ENCODE data around the gene OXA1L.
"Not testable (repeated sequence)": the region's sequence is repeated elsewhere in the genome, so short reads cannot be mapped to it uniquely, and the experiment has no call there.

OXA1L gene

DNA sequence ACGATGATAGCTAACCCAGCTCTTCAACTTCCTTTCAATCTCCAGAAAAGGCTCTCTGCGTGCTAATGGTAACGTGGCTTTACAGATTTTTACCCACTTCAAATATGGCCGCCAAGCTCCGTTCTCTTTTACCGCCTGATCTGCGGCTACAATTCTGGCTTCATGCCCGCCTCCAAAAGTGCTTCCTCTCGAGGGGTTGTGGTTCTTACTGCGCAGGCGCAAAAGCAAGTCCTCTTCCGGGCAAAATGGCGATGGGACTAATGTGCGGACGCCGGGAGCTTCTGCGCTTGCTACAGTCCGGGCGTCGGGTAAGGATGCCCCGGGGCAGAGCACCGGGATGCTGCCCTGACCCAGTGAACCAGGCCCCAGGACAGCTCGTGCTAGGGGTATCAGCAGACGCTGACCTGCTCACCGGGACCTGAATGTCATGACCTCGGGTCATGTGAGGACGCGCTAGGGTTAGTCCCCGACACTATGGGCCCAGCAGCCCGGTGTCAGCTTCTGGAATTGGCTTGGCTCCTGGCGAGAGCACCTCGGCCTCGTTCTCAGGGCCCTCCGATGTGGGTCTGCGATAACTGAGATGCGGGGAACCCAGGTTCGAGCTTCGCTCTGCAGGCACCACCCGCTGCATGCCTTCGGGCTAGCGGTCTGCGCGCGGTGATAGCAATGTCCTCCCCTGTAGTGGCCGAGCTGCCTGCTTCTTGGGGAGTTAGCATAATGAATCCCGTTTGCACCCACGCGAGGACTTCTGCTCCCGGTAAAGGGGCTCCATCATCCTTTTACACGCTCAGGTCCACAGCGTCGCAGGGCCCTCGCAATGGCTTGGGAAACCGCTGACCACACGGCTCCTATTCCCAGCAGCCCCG lies at the start of gene OXA1L:
Gene OXA1L, plus strand, starts transcription at position 232 of the 866 bp plus-strand sequence. Its CDS starts 14 bp downstream, at position 246.
- peak; percentile 98 for DNase-seq

DNA sequence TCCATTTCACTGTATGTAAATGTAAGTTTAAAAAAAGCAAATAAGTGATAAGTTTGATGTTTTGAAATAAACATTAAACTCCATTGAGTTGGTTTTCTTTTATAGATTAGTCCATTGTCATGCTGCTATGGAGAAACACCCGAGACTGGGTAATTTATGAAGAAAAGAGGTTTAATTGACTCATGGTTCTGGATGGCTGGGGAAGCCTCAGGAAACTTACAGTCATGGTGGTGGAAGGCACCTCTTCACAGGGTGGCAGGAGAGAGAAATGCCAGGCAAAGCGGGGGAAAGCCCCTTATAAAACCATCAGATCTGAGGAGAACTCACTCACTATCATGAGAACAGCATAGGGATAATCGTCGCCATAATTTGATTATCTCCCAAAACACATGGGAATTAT lies 48.4 kb upstream of the OXA1L start:
- no peak for DNase-seq

DNA sequence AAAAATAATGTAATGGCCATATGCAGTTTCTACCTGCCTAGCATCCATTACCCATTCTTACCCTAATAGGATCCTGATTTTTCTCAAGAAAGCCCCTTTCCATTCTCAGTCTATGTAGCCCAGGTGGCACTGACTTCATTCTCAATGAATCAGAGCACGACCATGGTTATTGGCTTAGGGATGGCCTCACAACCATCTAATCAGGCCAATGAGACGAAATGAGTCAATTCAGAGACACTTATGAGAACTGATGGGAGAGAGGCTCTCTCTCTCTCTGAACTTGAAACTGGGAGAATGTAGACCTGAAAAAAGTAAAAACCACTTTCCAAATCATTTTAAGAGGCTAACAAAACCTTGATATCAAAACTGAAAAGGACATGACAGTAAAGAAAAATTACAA lies 45.3 kb upstream of the OXA1L start:
- peak; percentile 7 for DNase-seq

DNA sequence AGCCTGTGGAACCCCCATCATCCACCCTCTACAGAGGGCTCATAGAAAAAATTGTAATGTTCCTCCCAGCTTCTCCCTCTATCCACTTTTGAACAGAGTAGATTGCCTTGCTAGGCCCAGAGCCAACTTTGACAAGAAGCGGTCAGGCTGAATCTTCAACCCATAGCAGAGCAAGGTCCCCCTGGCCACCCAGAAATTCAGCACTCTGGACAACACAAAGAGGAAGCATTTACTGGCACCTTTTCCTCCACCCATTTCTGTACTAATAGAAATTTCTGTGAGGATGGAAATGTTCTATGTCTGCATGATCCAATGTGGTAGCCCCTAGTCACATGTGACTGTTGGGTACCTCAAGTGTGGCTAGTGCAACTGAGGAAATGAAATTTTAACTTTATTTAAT lies 42.7 kb upstream of the OXA1L start:
- DNase-seq: no peak

DNA sequence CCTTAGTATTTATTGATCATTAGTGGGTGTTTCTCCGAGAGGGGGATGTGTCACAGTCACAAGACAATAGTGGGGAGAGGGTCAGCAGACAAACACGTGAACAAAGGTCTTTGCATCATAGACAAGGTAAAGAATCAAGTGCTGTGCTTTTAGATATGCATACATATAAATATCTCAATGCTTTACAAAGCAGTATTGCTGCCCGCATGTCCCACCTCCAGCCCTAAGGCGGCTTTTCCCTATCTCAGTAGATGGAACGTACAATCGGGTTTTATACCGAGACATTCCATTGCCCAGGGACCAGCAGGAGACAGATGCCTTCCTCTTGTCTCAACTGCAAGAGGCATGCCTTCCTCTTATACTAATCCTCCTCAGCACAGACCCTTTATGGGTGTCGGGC lies 41.6 kb upstream of the OXA1L start:
- DNase-seq: not testable (repeated sequence)

DNA sequence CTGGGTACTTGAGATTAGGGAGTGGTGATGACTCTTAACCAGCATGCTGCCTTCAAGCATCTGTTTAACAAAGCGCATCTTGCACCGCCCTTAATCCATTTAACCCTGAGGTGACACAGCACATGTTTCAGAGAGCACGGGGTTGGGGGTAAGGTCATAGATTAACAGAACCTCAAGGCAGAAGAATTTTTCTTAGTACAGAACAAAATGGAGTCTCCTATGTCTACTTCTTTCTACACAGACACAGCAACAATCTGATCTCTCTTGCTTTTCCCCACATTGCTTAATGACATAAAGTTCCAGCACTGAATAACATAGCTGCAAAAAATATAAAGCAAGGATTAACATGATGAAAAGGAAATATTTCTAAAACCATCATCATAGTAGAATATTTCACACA lies 41.1 kb upstream of the OXA1L start:
- DNase-seq: not testable (repeated sequence)

DNA sequence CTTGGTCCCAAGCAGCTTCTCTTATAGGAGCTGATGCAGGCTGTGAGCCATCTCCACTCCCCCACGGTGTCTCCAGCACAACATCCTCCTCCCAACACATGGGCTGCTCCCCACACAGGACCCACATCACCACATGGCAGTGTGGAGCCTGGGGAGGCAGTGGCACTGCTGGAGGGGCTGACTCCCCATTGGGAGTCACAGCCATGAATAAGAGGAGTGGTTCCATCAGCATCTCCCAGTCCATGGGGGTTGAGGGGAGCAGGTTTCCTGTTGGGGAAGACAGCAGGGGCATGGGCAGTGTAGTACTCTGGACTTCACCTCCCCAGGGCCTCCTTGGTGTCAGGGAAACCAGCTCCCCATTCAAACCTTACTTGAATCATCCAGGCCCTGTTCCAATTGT lies 40.5 kb upstream of the OXA1L start:
- no peak for DNase-seq

DNA sequence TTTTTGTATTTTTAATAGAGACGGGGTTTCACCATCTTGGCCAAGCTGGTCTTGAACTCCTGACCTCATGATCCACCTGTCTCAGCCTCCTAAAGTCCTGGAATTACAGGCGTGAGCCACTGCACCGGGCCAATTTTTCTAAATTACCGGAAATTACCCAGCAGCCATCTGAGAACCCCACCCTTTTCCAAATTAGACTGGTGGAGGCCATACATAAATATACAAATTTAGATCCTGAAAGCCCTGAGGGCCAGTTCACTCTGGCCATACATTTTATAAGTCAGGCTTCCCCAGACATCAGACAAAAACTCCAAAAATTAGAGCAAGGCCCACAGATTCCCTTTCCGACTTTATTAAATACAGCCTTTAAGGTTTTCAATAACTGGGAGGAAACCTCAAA lies 34.4 kb upstream of the OXA1L start:
- DNase-seq: not testable (repeated sequence)

DNA sequence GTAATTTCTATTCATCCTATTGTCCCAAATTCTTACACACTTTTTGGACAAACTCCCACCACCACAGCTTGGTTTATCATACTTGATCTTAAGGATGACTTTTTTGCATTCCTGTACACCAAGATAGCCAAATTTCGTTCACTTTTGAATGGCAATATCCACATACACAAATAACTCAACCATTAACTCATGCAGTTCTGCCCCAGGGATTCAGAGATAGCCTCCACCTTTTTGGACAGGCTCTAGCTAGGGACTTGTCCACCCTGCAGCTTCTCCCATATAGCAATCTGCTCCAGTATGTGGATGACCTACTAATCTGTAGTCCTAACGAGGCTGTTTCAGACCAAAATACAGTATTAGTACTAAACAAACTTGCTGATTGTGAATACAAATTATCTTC lies 32.7 kb upstream of the OXA1L start:
- no peak for DNase-seq

DNA sequence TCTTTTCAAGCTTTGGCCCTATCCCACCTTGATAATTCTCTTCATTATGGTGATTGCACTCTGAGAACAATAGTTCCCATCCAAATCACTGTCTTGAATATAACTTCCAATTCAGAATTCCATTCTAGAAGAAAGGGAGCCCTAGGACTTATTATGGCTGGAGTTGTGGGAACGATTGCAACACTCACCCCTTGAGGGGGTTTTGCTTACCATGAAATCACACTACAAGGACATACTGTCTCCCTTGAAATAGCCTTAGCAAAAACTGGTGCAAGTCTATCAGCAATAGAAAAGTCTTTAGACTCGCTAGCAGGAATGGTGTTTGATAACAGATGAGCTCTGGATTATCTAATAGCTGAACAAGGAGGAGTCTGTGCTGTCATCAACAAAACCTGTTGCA lies 31.4 kb upstream of the OXA1L start:
- no peak for DNase-seq

DNA sequence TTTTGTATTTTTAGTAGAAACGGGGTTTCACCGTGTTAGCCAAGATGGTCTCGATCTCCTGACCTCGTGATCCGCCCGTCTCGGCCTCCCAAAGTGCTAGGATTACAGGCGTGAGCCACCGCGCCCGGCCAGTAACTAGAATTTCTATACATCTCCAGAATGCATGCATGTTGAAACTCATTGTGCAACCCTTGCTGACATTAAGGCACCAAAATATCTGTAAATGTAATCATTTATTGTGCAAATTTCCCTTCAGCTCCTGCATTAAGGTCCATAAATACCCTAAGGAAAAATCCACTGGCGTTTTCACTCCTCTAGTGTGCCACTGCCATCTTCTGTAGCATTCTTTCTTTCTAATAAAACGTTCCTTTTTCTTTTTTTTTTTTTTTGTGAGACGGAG lies 30.1 kb upstream of the OXA1L start:
- not testable (repeated sequence) for DNase-seq

DNA sequence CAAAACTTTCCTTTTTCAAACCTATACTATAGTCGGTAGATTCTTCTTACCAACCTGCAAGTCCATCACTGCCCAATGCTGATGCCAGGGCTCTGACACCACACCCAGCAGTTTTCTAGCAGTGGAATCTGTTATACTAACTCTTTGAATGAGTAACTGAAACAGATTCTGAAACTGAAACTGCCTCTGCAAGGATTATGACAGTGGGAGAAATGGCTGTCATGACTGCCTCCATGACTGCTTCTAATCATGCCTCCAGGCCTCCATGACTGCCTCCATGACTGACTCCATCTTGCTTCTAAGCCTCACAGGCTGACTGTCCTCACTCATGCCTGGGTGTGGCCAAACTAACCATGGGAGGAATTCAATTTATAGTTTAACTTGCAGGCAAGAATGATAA lies 29.4 kb upstream of the OXA1L start:
- peak; percentile 91 for DNase-seq

DNA sequence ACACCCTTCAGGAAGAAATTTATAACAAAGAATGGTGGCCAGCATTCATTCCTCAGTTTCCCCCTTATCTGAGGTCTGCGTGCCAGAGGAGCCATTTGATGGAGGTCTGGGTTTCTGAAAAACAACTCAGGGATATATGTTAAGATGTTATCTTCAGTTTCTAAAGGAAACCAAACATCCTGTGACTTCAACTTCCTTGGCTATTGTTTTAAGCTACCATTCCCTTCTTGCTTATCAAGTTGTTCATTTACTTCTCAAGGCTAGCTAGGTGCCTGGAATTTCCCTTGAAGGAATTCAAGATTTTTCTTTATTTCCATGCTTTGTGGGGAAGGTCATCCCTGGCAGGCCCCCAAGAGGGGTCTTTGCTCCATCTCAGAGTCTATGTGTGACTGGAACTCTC lies 27.1 kb upstream of the OXA1L start:
- DNase-seq: no peak

DNA sequence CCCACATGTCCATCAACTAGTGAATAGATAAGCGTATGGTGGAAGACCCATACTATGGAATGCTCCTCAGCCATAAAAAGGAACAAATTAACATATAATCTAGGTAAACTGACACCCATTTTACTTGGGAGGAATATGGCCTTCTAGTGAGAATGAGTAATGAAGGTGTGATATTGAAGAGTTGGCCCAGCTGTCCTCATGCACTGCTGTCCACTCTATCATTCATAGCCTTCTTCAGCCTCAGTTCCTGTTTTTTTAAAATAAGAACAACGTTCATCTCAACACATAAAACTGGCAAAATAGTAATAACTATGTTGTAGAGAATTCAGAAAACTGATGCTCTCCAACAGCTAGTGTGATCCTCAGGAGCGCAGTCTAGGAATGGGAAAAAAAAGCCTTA lies 26.5 kb upstream of the OXA1L start:
- no peak for DNase-seq

DNA sequence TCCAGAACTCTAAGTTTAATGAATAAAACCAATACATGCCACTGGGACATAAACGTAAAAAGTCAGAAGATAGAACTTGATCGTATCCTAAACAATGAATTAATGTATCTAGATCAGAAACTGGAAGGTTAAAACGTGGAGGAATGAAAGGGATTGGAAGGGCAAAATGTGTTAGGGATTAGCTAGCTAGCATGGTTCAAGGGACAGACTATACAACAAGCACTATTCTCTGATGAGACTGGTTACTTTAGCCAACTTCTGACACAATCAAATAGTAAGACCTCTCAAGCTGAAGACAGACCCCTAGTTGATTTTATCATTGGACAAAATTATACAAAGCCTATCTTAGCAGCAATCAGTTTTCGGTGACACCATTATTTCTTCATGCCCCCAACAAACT lies 18.7 kb upstream of the OXA1L start:
- no peak for DNase-seq

DNA sequence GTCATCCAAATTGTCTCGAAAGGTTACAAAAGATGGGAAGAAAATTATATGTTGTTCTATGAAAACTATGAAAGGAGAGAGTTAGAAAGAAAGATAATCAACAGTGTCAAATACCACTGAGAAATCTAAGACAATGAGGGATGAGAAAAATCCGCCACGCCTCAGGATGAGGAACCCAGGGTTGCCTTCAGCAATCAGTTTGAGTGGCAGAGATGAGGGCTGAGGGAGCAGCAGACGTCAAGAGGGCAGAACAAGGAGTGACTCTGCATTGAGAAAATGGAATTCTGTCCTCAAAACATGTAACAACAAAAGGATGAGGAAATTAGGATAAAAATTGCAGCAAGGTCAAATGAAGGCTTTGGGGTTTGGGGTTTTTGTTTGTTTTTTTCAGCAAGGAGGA lies 18.3 kb upstream of the OXA1L start:
- no peak for DNase-seq

DNA sequence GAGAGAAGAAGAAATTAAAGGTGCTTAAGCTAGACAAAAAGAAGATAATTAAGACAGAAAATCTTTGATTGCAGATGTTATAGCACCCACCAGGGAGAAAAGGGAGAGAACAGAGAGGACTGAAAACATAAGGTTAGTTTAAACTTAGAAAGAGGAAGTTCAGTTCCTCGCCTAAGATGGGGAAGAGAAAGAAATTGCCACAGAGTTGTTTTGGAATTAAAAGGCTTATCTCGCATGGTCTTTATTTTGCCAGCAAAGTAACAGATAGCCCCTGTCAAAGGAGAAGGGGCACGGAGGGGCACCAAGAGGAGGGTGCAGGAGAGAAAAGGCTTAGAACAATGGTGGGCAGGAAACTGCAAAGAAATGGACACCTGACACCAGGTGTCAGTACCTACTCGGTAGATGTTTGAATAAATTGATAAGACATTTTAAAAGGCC lies 17.8 kb upstream of the OXA1L start:
- no peak for DNase-seq

DNA sequence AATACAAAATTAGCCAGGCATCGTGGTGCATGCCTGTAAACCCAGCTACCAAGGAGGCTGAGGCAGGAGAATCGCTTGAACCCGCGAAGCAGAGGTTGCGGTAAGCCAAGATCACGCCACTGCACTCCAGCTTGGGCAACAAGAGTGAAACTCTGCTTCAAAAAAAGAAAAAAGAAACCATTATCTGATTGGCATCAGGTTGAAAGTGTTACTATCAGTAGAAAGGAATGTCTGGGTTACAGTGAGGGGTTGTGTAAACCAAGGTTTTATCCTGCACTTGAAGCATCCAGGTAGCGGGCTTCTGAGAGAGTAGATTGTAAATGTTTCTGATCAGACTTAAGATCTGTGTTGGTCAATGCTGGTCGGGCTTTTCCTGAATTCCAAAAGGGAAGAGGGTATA lies 14.1 kb upstream of the OXA1L start:
- no peak for DNase-seq

DNA sequence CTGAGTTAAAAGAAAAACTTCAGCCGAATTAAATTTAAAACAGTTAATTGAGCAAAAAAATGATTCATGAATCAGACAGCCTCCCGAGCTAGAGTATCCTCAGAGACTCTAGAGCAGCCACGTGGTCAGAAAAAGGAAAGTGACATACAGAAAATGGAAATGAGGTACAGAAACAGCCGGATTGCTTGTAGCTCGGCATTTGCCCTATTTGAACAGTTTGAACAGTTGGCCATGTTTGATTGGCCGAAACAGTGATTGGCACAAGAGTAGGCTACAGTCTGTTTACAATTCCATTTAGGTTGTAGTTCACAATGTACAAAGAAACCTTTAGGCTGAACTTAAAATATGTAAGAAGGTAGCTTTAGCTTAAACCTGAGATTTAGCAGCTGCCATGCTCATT lies 12.9 kb upstream of the OXA1L start:
- DNase-seq: no peak

DNA sequence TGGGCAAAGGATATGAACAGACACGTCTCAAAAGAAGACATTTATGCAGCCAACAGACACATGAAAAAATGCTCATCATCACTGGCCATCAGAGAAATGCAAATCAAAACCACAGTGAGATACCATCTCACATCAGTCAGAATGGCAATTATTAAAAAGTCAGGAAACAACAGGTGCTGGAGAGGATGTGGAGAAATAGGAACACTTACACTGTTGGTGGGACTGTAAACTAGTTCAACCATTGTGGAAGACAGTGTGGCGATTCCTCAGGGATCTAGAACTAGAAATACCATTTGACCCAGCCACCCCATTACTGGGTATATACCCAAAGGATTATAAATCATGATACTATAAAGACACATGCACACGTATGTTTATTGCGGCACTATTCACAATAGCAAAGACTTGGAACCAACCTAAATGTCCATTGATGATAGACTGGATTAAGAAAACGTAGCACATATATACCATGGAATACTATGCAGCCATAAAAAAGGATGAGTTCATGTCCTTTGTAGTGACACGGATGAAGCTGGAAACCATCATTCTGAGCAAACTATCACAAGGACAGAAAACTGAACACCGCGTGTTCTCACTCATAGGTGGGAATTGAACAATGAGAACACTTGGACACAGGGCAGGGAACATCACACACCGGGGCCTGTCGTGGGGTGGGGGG lies 8.4 kb upstream of the OXA1L start:
- not testable (repeated sequence) for DNase-seq

DNA sequence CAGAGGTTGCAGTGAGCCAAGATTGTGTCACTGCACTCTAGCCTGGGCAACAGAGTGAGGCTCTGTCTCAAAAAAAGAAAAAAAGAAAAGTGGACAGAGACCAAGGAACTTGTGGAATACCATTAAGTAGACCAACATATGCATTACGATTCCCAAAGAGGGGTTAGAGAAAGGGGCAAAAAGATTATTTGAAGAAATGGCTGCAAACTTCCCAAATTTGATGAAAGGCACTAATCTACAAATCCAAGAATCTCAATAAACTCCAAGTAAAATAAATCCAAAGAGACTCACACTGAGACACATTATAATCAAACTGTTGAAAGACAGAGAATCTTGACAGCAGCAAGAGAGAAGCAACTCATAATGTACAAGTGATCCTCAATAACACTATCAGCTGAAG lies 4.8 kb upstream of the OXA1L start:
- no peak for DNase-seq

DNA sequence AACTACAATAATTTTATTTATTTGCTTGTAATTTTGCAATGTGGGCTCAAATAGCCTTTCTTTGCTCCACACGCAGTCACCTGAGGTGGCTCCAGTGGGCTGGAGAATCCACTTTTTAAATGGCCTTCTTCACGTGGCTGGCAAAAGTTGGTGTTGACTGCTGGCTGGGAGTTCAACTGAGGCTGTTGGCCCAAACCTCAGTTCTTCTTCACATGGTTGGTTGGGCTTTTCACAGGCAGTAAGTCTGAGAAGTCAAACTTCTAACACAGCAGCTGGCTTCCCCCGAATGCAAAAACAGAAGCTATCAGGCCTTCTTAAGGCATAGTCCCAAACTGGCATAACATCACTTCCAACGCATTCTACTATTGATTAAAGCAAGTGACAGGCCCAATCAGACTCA lies 2.1 kb upstream of the OXA1L start:
- DNase-seq: no peak

DNA sequence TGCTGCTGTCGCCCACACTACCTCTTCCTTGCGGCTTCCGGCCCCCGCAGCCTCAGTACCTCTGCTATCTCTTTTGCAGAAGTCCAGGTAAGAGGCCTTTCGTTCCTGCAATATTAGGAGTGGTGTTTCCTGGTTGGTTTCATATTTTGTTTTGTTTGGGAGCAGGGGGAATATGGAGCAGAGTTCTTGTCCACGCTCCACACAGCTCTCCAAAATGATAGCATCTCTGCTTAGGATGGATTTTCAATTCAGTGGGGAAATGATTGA lies 768 bp downstream of the OXA1L start:
- DNase-seq: no peak

DNA sequence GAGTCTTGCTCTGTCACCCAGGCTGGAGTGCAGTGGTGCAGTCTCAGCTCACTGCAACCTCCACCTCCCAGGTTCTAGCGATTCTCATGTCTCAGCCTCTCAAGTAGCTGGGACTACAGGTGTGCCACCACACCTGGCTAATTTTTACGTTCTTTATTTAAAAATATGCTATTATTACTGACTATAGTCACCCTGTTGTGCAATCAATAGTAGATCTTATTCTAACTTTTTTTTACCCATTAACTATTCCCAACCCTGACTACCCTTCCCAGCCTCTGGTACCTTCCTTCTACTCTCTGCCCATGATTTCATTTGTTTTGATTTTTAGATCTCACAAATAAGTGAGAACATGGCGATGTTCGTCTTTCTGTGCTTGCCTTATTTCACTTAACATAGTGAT lies 2.5 kb downstream of the OXA1L start:
- DNase-seq: no peak

DNA sequence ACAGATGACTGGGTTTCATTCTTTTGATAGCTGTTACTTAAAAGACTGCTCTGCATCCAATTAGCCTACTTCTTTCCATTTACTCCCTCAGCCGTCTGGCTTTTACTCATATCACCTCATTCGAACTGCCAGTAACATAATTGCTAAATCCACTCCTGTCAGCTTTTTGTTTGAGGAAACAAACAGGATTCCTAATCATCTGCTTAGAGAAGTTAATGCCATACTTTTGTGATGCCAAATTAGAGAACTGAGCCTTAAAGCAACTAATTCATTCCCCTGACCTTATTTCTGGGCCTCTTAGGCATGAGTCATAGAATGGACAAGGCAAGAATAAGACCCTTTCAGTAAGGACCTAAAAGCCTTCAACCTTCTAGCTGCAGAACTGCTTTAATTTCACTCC lies 2.9 kb downstream of the OXA1L start:
- no peak for DNase-seq
